GM19351 (cell line): ENCODE measurements around the gene KCTD16.

ENCODE experiments used
- ATAC-seq: cut with Tn5 transposase; IDR thresholded peaks from one replicate; pipeline ENCODE4 v1.9.1; 2021; ENCODE audit warnings: mild to moderate bottlenecking, moderate library complexity; ENCODE audit not compliant: unreplicated experiment

KCTD16 gene

GRCh38 chr5:144504929-144505577, 334.4 kb downstream of the KCTD16 start:
- no peak for ATAC-seq

- no peak for ATAC-seq
Observed at GRCh38 chr5:144510845-144511579, 340.3 kb downstream of the KCTD16 start.

DNA sequence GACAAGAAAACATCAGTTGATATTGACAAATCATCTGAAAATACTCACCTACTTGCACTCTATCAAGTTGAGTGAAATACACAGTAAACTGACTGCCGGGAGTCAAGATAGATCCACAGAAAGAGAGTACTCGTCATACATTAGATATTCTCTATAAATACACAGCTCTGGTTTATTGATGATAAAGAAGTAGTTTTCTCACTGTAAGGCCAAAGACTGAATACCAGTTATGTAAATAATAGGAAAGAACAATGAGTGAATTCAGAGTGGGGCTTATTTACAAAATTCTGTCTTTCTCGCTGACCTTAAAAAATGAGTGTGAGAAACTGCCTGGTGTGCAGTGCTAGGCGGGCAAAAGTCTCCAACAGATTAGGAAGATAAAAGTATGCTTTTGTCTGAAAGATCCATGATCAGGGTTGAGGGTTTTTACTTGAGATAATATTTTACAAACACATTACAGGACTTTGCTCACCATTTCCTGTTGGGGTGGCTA, 341.0 kb downstream of the KCTD16 start:
- ATAC-seq: no peak

DNA sequence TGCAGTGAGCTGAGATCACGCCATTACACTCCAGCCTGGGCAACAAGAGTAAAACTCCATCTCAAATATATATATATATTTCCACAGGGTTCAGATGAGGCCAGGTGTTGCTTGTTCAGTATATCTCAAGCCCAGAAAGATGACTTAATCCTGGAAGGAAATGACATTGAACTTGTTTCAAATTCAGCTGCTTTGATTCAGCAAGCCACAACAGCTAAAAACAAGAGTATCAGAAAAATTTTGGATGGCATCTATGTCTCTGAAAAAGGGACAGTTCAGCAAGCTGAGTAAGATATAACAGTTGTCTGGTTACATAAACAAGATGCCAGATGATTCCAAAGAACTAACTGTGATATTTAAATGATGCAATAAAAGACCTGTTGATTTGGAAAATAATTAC, 352.0 kb downstream of the KCTD16 start:
- ATAC-seq: no peak

GRCh38 chr5:144525000-144525399, 354.3 kb downstream of the KCTD16 start:
- ATAC-seq: no peak

DNA sequence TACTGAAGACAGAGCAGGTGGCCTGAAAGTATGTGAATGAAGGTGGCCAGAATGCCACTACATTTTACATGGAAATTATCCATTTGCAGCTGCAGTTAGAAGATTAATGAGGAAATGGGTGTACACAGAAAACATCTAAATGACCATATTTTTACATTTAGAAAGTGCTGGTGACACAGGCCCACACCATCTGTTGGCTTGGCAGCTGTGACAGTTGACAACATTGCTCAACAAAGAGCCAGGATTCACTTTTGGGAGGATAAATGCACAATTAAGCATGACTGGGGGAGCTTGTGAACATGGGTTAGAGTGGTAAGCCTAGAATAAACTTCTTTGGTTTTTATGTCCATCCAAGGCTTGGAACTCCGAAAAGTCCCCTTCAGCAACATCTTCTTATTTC, 360.5 kb downstream of the KCTD16 start:
- ATAC-seq: no peak
